VCaP (cell line): Measurements from ENCODE around the gene KLF14.
A peak's percentile ranks its signal among the peaks of the same experiment; 100 is the strongest.
"Not testable (repeated sequence)": the region's sequence is repeated elsewhere in the genome, so short reads cannot be mapped to it uniquely, and the experiment has no call there.

Source experiments
- H3K27ac ChIP-seq: fragments of 450-650 bp; 2 replicates; pipeline ENCODE4 v1.5.1; 2017
- TF ChIP-seq, protein P1 (sequence below): fragments of 450-650 bp; conservative IDR thresholded peaks from 2 replicates; pipeline ENCODE4 v1.5.1; 2017; ENCODE audit warnings: mild to moderate bottlenecking, moderate library complexity

The KLF14 gene

DNA sequence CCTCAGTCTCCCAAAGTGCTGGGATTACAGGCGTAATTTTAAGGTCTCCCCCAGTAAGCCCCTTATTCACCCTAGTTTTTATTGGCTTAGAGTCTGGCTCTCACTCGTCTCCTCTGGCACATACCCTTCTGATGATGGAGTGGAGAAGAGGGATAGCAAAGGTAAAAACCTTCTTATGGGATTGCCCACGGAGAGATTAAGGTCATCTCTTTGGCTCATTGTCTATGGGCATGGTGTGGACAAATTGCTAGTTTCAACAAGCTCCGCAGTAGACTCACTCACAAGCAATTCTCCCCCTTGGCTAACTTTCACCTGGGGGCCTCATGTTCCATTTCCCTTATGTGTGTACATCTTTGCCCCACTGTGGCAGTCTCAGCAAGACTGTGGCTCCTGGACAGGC is 25.2 kb downstream of the KLF14 start:
- H3K27ac ChIP-seq: no peak overlapping the region
- TF ChIP-seq, protein P1, sequence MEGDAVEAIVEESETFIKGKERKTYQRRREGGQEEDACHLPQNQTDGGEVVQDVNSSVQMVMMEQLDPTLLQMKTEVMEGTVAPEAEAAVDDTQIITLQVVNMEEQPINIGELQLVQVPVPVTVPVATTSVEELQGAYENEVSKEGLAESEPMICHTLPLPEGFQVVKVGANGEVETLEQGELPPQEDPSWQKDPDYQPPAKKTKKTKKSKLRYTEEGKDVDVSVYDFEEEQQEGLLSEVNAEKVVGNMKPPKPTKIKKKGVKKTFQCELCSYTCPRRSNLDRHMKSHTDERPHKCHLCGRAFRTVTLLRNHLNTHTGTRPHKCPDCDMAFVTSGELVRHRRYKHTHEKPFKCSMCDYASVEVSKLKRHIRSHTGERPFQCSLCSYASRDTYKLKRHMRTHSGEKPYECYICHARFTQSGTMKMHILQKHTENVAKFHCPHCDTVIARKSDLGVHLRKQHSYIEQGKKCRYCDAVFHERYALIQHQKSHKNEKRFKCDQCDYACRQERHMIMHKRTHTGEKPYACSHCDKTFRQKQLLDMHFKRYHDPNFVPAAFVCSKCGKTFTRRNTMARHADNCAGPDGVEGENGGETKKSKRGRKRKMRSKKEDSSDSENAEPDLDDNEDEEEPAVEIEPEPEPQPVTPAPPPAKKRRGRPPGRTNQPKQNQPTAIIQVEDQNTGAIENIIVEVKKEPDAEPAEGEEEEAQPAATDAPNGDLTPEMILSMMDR: no peak

DNA sequence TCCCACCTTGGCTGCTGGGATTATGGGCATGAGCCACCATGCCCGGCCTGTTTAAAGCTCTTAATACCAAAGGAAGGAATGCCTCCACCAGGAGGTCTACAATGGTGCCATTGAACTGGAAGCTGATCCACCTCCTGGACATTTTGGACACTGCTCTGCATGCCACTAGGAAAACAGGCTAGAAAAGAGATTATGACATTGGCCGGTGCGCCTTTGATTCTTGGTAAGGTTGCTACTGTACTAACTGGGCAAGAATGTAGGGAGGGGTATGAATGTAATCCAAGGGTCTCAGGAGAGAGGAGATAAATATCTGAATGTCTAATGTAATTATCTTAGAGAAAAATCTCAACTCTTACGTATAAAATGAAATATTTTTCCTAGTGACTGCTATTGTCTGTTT is 26.0 kb downstream of the KLF14 start:
- TF ChIP-seq, protein P1: no peak
- H3K27ac ChIP-seq: no peak overlapping the region

DNA sequence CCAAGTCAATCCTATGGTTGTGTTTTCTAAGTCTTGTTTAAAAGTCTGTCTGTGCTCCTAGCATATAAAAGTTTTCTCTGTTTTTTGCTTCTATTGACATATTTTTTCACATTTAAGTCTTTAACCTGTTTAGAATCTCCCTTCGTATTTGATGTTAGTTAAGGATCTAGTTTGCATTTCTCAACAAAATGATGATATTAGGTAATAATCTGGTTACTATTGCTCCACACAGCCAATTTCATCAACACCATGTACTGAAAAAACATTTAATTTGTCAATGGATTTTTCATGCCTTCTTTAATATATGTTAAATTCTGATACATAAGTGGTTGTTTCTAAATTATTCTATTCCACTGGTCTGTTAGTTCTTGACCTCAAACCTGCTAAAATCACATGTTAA is 30.2 kb downstream of the KLF14 start:
- no peak overlapping the region for H3K27ac ChIP-seq
- TF ChIP-seq, protein P1: no peak

DNA sequence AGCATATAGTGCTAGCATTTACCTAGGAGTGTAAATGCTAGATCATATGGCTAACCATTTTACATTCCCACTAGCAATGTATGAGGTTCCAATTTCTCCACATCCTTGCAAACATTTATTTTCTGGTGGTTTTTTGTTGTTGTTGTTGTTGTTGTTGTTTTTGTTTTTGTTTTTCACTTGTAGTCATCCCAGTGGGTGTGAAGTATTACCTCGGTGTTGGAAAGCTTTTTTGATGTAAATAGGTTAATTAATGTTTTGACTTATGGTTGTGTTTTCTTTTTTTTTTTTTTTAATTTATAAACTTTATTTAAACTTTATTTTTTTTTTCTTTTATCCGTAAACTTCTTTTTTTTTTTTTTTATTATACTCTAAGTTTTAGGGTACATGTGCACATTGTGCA is 32.4 kb downstream of the KLF14 start:
- H3K27ac ChIP-seq: no peak overlapping the region
- TF ChIP-seq, protein P1: no peak

DNA sequence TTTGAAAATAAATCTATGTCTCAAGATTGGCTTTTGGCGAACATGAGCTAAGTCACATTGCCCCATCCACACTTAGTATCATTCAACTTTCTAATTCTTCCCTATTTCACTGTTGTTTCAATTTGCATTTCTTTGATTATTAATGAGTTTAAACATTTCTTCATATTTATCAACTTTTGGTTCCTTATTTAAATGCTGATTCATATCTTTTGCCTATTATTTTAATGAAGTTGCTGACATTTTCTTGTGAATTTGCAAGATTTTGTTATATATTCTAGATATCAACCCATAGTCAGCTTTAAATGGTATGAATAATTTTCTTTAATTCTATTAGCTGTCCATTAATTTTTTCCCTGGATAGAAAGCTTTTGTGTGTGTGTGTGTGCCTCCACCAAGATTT is 33.2 kb downstream of the KLF14 start:
- TF ChIP-seq, protein P1: no peak
- H3K27ac ChIP-seq: no peak overlapping the region

DNA sequence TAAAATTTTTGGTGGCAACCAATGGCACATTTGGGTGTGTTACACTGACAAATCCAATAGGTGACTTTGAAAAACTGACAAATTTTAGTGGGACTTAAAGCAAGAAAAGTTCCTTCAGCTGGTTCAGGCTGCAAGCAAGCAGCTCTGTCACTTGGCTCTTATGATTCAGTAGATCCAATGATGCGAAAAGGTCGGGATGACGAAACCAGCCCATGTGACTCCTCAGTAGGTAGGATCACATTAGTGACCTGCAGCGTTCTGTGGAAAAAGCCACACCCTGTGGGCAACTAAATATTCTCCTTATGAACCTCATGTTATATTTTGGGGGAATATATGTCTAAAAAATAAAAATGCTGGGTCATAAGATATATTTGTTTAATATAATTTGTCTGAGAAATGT is 34.3 kb downstream of the KLF14 start:
- TF ChIP-seq, protein P1: no peak
- H3K27ac ChIP-seq: no peak overlapping the region

DNA sequence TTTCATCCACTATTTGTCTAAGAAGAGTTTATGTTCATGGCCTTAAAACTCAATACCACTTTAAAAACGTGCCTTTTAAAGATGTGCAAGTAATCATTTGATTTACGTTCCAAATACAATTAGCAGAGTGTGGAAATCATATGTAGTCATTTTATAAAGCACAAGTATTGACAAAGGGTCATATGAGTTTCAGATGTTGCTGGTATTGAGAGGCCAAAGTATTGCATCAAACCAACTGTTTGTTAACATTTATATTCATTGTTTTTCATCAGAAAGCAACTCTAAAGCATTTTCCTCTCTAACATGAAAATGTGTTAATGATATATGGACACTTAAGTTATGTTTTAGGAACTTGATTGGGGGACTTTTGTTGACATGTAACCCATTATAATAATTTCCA is 36.2 kb downstream of the KLF14 start:
- TF ChIP-seq, protein P1: no peak
- H3K27ac ChIP-seq: no peak overlapping the region

DNA sequence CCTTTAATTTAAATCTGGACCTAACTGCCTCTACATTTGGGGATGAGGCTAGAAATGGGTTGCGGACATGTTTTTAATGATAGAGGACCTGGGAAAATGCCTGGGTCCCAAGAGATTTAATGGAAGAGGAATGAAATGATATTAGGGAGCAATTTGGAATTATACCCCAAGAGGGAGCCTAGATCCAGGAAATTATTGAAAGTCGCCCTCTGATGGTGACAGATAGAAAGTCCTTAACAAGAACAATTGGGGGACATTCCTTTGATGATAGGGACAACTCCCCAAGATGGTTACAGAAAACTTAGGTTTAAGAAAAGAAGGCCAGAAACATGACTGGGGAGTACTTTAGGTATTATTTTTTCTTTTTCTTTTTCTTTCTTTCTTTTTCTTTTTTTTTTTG is 38.2 kb downstream of the KLF14 start:
- TF ChIP-seq, protein P1: peak; percentile 60
- no peak overlapping the region for H3K27ac ChIP-seq

DNA sequence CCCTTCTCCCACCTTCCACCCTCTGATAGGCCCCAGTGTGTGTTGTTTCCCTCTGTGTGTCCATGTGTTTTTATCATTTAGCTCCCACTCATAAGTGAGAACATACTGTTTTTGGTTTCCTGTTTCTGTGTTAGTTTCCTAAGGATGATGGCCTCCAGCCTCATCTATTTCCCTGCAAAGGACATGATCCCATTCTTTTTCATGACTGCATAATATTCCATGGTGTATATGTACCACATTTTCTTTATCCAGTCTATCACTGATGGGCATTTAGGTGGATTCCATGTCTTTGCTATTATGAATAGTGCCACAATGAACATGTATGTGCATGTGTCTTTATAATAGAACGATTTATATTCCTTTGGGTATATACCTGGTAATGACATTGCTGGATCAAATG is 41.6 kb downstream of the KLF14 start:
- H3K27ac ChIP-seq: not testable (repeated sequence)
